ENCODE measurements around the gene SLC18B1.

SLC18B1 gene

GRCh38 chr6:132813173-132813856 is 14.9 kb upstream of the SLC18B1 start:
- no peak for TF ChIP-seq CTCF (IDR thresholded peaks at IDR 0.05; ENCODE audit: borderline replicate concordance, insufficient read depth, low read depth, low read length)
- H3K4me3 ChIP-seq (ENCODE audit: low read depth, low read length) = peak overlapping the region; percentile 57

- no peak for TF ChIP-seq CTCF (IDR thresholded peaks at IDR 0.05; ENCODE audit: borderline replicate concordance, insufficient read depth, low read depth, low read length)
- no peak overlapping the region for H3K4me3 ChIP-seq (ENCODE audit: low read depth, low read length)
Observed at GRCh38 chr6:132812756-132813172, 14.3 kb upstream of the SLC18B1 start.

- no peak for TF ChIP-seq CTCF (IDR thresholded peaks at IDR 0.05; ENCODE audit: borderline replicate concordance, insufficient read depth, low read depth, low read length)
- H3K4me3 ChIP-seq (ENCODE audit: low read depth, low read length) = no peak overlapping the region
Observed at GRCh38 chr6:132812255-132812732, 13.9 kb upstream of the SLC18B1 start.

GRCh38 chr6:132811276-132811675 is 12.8 kb upstream of the SLC18B1 start:
- H3K4me3 ChIP-seq (ENCODE audit: low read depth, low read length) = no peak overlapping the region
- no peak for TF ChIP-seq CTCF (IDR thresholded peaks at IDR 0.05; ENCODE audit: borderline replicate concordance, insufficient read depth, low read depth, low read length)

- no peak for TF ChIP-seq CTCF (IDR thresholded peaks at IDR 0.05; ENCODE audit: borderline replicate concordance, insufficient read depth, low read depth, low read length)
- no peak overlapping the region for H3K4me3 ChIP-seq (ENCODE audit: low read depth, low read length)
Observed at GRCh38 chr6:132805548-132805947, 7.1 kb upstream of the SLC18B1 start.

- TF ChIP-seq CTCF (IDR thresholded peaks at IDR 0.05; ENCODE audit: borderline replicate concordance, insufficient read depth, low read depth, low read length) = no peak
- H3K4me3 ChIP-seq (ENCODE audit: low read depth, low read length) = no peak overlapping the region
Observed at GRCh38 chr6:132804251-132804650, 5.8 kb upstream of the SLC18B1 start.

GRCh38 chr6:132800656-132801055 is 2.2 kb upstream of the SLC18B1 start:
- no peak overlapping the region for H3K4me3 ChIP-seq (ENCODE audit: low read depth, low read length)
- no peak for TF ChIP-seq CTCF (IDR thresholded peaks at IDR 0.05; ENCODE audit: borderline replicate concordance, insufficient read depth, low read depth, low read length)

All from GM12875 (cell line).